Measurements from ENCODE around the gene PHPT1.

GRCh38 chr9:136827794-136828473 is 21.3 kb upstream of the PHPT1 start:
- TF ChIP-seq POLR2A (IDR thresholded peaks at IDR 0.05) (no peak), CTCF (IDR thresholded peaks at IDR 0.05) (no peak)
